H1 (cell line): ENCODE data around the gene ARTN. TPM values are rescaled to one million over a fixed set of nuclear protein-coding genes. Genes with fewer than 3 reads are reported as not detected.
A peak's percentile ranks its signal among the peaks of the same experiment; 100 is the strongest.

Experiments
- CTCF ChIA-PET: fragments of 300-600 bp; sonication (Branson Sonifier 250); formaldehyde crosslinking; loops from one replicate; lab custom pipeline; 2021; ENCODE audit not compliant: partially characterized antibody; lab: Charles Lee
- POLR2A ChIA-PET: fragments of 300-600 bp; sonication (Branson Sonifier 250); formaldehyde crosslinking; loops from one replicate; lab custom pipeline; 2021; ENCODE audit warnings: inconsistent platforms; ENCODE audit not compliant: partially characterized antibody; lab: Charles Lee
- DNase-seq, 2 experiments: peaks; one replicate each; pipeline versions ENCODE4 v3.0.0 to v3.0.0-alpha.2; 2010 to 2022; ENCODE audit warnings: low spot score in 2 of 2, low read depth in 1 of 2, mixed read lengths in 1 of 2
- FAIRE-seq: peaks from 2 replicates; lab custom pipeline; 2011; peaks lifted over from hg19 to GRCh38; lab: Jason Lieb, UNC
- H2AFZ ChIP-seq: 2 replicates; pipeline ENCODE4 v1.8.1; 2012; ENCODE audit warnings: low read length, inconsistent platforms
- H2AK5ac ChIP-seq: 2 replicates; pipeline ENCODE4 v1.6.1; 2013; ENCODE audit warnings: low read depth, low read length
- H2BK120ac ChIP-seq: replicated peaks from 2 replicates; pipeline ENCODE3; 2013; ENCODE audit warnings: low read depth, low read length, inconsistent platforms
- H2BK12ac ChIP-seq: 2 replicates; pipeline ENCODE4 v1.6.1; 2013; ENCODE audit warnings: low read depth, low read length
- H2BK15ac ChIP-seq: 2 replicates; pipeline ENCODE4 v1.6.1; 2013; ENCODE audit warnings: low read length
- H2BK20ac ChIP-seq: 2 replicates; pipeline ENCODE4 v1.6.1; 2013; ENCODE audit warnings: low read length
- H2BK5ac ChIP-seq: 2 replicates; pipeline ENCODE4 v1.6.1; 2013; ENCODE audit warnings: low read depth, low read length
- H3K14ac ChIP-seq: 2 replicates; pipeline ENCODE4 v1.6.1; 2013; ENCODE audit warnings: inconsistent platforms; ENCODE audit not compliant: insufficient read length
- H3K18ac ChIP-seq: 2 replicates; pipeline ENCODE4 v1.6.1; 2013; ENCODE audit warnings: low read length; ENCODE audit errors: extremely low read depth
- H3K23ac ChIP-seq: 2 replicates; pipeline ENCODE4 v1.6.1; 2013; ENCODE audit warnings: inconsistent platforms; ENCODE audit not compliant: insufficient read length
- H3K23me2 ChIP-seq: 2 replicates; pipeline ENCODE4 v1.6.1; 2013; ENCODE audit warnings: low read depth, low read length
- H3K27ac ChIP-seq: 2 replicates; pipeline ENCODE4 v1.6.1; 2011; ENCODE audit warnings: low read depth, low read length, inconsistent platforms
- H3K27me3 ChIP-seq, 4 experiments: replicated peaks in 1 of 4; 1 replicate in 1 of 4; 2 replicates in 3 of 4; pipeline versions ENCODE4 v1.6.1 to v1.8.1; 2011 to 2013; ENCODE audit warnings: low read length in 3 of 4, mild to moderate bottlenecking in 3 of 4, inconsistent platforms in 2 of 4, mixed read lengths in 2 of 4, moderate library complexity in 1 of 4; ENCODE audit not compliant: control insufficient read depth in 3 of 4, insufficient read depth in 3 of 4; ENCODE audit errors: extremely low read depth in 1 of 4
- H3K36me3 ChIP-seq, 4 experiments: 2 replicates each; pipeline versions ENCODE4 v1.6.1 to v1.8.1; 2011 to 2013; ENCODE audit warnings: mild to moderate bottlenecking in 4 of 4, low read length in 3 of 4, moderate library complexity in 2 of 4, control low read depth in 1 of 4, inconsistent platforms in 1 of 4; ENCODE audit not compliant: insufficient read depth in 4 of 4, control insufficient read depth in 2 of 4
- H3K4ac ChIP-seq: replicated peaks from 2 replicates; pipeline ENCODE3; 2013; ENCODE audit warnings: low read length, low read depth, mixed read lengths, inconsistent platforms; ENCODE audit not compliant: insufficient read length
- H3K4me1 ChIP-seq, 4 experiments: replicated peaks in 1 of 4; 1 replicate in 1 of 4; 2 replicates in 3 of 4; pipeline versions ENCODE4 v1.6.1 to v1.8.1; 2011 to 2013; ENCODE audit warnings: low read length in 3 of 4, inconsistent platforms in 2 of 4, mixed read lengths in 1 of 4; ENCODE audit not compliant: insufficient read depth in 4 of 4, control insufficient read depth in 3 of 4
- H3K4me2 ChIP-seq, 2 experiments: 2 replicates each; pipeline versions ENCODE4 v1.6.1 to v1.8.1; 2011 to 2013; ENCODE audit warnings: low read depth in 2 of 2, low read length in 2 of 2, control low read depth in 1 of 2, inconsistent platforms in 1 of 2, mild to moderate bottlenecking in 1 of 2; ENCODE audit not compliant: insufficient read depth in 1 of 2
- H3K4me3 ChIP-seq, 4 experiments: fragments of 200-600, 300-600 bp in 1 of 4; sonication (generic), shearing (Covaris generic), sonication (Bioruptor Twin) in 1 of 4; 2 replicates each; pipeline versions ENCODE4 v1.5.1 to v1.8.1; 2011 to 2016; ENCODE audit warnings: low read length in 4 of 4, low read depth in 3 of 4, control low read depth in 2 of 4, inconsistent platforms in 2 of 4, mild to moderate bottlenecking in 2 of 4, mixed read lengths in 1 of 4, moderate library complexity in 1 of 4; ENCODE audit not compliant: insufficient read depth in 2 of 4; ENCODE audit errors: extremely low read depth in 1 of 4
- H3K56ac ChIP-seq: replicated peaks from 2 replicates; pipeline ENCODE3; 2013; ENCODE audit warnings: low read depth, mild to moderate bottlenecking, mixed read lengths, low read length, inconsistent platforms; ENCODE audit not compliant: insufficient read length
- H3K79me1 ChIP-seq: 2 replicates; pipeline ENCODE4 v1.6.1; 2013; ENCODE audit warnings: low read depth, low read length, control low read depth
- H3K79me2 ChIP-seq, 2 experiments: 2 replicates each; pipeline versions ENCODE4 v1.6.1 to v1.8.1; 2012 to 2013; ENCODE audit warnings: low read length in 2 of 2, mild to moderate bottlenecking in 2 of 2, inconsistent platforms in 1 of 2; ENCODE audit not compliant: insufficient read depth in 2 of 2, control insufficient read depth in 1 of 2
- H3K9ac ChIP-seq, 4 experiments: replicated peaks in 1 of 4; 1 replicate in 1 of 4; 2 replicates in 3 of 4; pipeline versions ENCODE4 v1.6.1 to v1.8.1; 2011 to 2013; ENCODE audit warnings: low read depth in 3 of 4, low read length in 3 of 4, control low read depth in 2 of 4, mild to moderate bottlenecking in 2 of 4, moderate library complexity in 2 of 4, inconsistent platforms in 1 of 4; ENCODE audit errors: extremely low read depth in 1 of 4
- H3K9me3 ChIP-seq, 2 experiments: 2 replicates each; pipeline versions ENCODE4 v1.6.1 to v1.8.1; 2012 to 2013; ENCODE audit warnings: mild to moderate bottlenecking in 2 of 2, moderate library complexity in 2 of 2, control low read depth in 1 of 2, inconsistent platforms in 1 of 2, low read depth in 1 of 2, low read length in 1 of 2, mixed read lengths in 1 of 2; ENCODE audit not compliant: insufficient read depth in 2 of 2
- H4K20me1 ChIP-seq, 2 experiments: replicated peaks in 1 of 2; 2 replicates each; pipeline versions ENCODE3 to v1.8.1; 2011 to 2013; ENCODE audit warnings: inconsistent platforms in 2 of 2, low read length in 2 of 2, mild to moderate bottlenecking in 1 of 2; ENCODE audit not compliant: insufficient read depth in 2 of 2, control insufficient read depth in 1 of 2
- H4K5ac ChIP-seq: 2 replicates; pipeline ENCODE4 v1.6.1; 2013; ENCODE audit warnings: low read length, low read depth, mixed read lengths, inconsistent platforms; ENCODE audit not compliant: insufficient read length
- H4K8ac ChIP-seq: 2 replicates; pipeline ENCODE4 v1.8.0; 2013; ENCODE audit warnings: mild to moderate bottlenecking, moderate library complexity, low read length, inconsistent platforms; ENCODE audit not compliant: insufficient read depth; ENCODE audit errors: extremely low read depth
- H4K91ac ChIP-seq: replicated peaks from 2 replicates; pipeline ENCODE3; 2013; ENCODE audit warnings: low read length, mixed read lengths, inconsistent platforms; ENCODE audit not compliant: insufficient read length
- BRCA1 ChIP-seq: IDR thresholded peaks from 2 replicates; pipeline ENCODE4 v1.6.1; 2012; ENCODE audit warnings: low read depth, low read length, improper control_type of control experiment
- EP300 ChIP-seq, 2 experiments: IDR thresholded peaks; 1 replicate in 1 of 2; 2 replicates in 1 of 2; pipeline ENCODE4 v1.6.1; 2011 to 2012; ENCODE audit warnings: low read depth in 2 of 2, low read length in 2 of 2, mild to moderate bottlenecking in 2 of 2, borderline replicate concordance in 1 of 2, inconsistent platforms in 1 of 2, moderate library complexity in 1 of 2
- SP1 ChIP-seq: IDR thresholded peaks from 2 replicates; pipeline ENCODE4 v1.6.1; 2011; ENCODE audit warnings: low read depth, low read length
- TAF7 ChIP-seq: optimal IDR thresholded peaks from 2 replicates; pipeline ENCODE3; 2011; ENCODE audit warnings: low read depth, mild to moderate bottlenecking, inconsistent platforms, low read length, moderate library complexity, borderline replicate concordance
- USF2 ChIP-seq: IDR thresholded peaks from 2 replicates; pipeline ENCODE4 v1.6.1; 2011; ENCODE audit warnings: low read length, improper control_type of control experiment
- WGBS, 2 experiments: shearing (Covaris generic) in 1 of 2; methylation state at CpG; one replicate each; pipeline versions ENCODE4 v1.1.6 to v1.1.7; 2013 to 2015; ENCODE audit warnings: low lambda C conversion rate in 2 of 2, mixed read lengths in 2 of 2, inconsistent platforms in 1 of 2, low coverage in 1 of 2, missing lambda C conversion rate in 1 of 2; ENCODE audit not compliant: insufficient replicate concordance in 2 of 2, insufficient coverage in 1 of 2, insufficient read length in 1 of 2; ENCODE audit errors: extremely low coverage in 1 of 2, missing lambda C conversion rate in 1 of 2; 5-methylcytosine and 5-hydroxymethylcytosine counted together
- polyA plus RNA-seq, 7 experiments: library from polyadenylated mRNA; depleted of rRNA in 3 of 7; stranded (reverse) in 5 of 7; unstranded in 2 of 7; fragments of >200 nt in 5 of 7; fragments of 200-250 nt in 2 of 7; gene quantifications; 1 replicate in 5 of 7; 2 replicates in 1 of 7; 4 replicates in 1 of 7; pipeline versions ENCODE4 v1.2.1 to v1.2.3, GENCODE V29; 2011 to 2013; ENCODE audit warnings: missing spikeins in 2 of 7, mixed read lengths in 2 of 7
- total RNA-seq: library from RNA; stranded (reverse); fragmentation: NEBNext Ultra II Directional; extraction: Animal tissue kit (Norgen Biotek cat#: 25700); gene quantifications from 2 replicates; pipeline ENCODE4 v1.2.1, GENCODE V29; 2021

ARTN gene
- total and polyA plus RNA-seq, 2 of the 8 experiments (the other 6 are each of a cell fraction or from before 2014, with no cell fraction given), result 13.5 to 22.7 TPM

- DNase-seq, result no peak
- no peaks in the 10 kb centered on the region for H3K36me3 ChIP-seq
- H2BK120ac ChIP-seq, result no peak overlapping the region
- no peak overlapping the region for H2AK5ac ChIP-seq
- no peak overlapping the region for H3K9ac ChIP-seq
- H3K9me3 ChIP-seq, result no peaks in the 10 kb centered on the region
- H2AFZ ChIP-seq, result no peak overlapping the region
- H3K56ac ChIP-seq, result no peak overlapping the region
- no peak overlapping the region for H2BK5ac ChIP-seq
- H3K14ac ChIP-seq, result no peak overlapping the region
- no peak overlapping the region for H2BK12ac ChIP-seq
- no peak overlapping the region for H3K23ac ChIP-seq
- POLR2A ChIA-PET, result interaction anchor here (1.3 kb wide), 2 partner anchors 11 to 16 kb away, joined by 3 to 5 read pairs; no protein-coding TSS in a partner anchor
- 95% methylated on average over 5 of the region's 5 CpGs; no CpG with 5 or more reads in 1 of the 2 experiments for WGBS, 2 experiments
- no peak overlapping the region for H2BK15ac ChIP-seq
- no peaks in the 10 kb centered on the region for H3K27me3 ChIP-seq
- H4K5ac ChIP-seq, result no peak overlapping the region
- peaks cover 3% of the 10 kb centered on the region; the same call in 1 of the 2 replicates for H3K23me2 ChIP-seq
- H4K20me1 ChIP-seq, result no peaks in the 10 kb centered on the region
- H3K4me2 ChIP-seq, result no peak overlapping the region
- 0 out of 2 replicates have a peak overlapping the region, but pooled peaks have one; percentile 61 for H2BK20ac ChIP-seq
- peak; percentile 19 for FAIRE-seq
- H3K4me3 ChIP-seq, result no peak overlapping the region
- no peak overlapping the region for H4K8ac ChIP-seq
- no peak overlapping the region for H4K91ac ChIP-seq
- peaks cover 0 to 6% (median 4%) of the 10 kb centered on the region in 4 experiments; a peak in 6 of 7 replicates for H3K4me1 ChIP-seq
- H3K79me1 ChIP-seq, result no peaks in the 10 kb centered on the region
- H3K27ac ChIP-seq, result no peak overlapping the region
- CTCF ChIA-PET, result interaction anchor here (1.1 to 2.1 kb wide), 5 partner anchors 9 to 127 kb away, joined by 3 to 7 read pairs (median 5); partner anchors contain the start of gene ARTN
- no peaks in the 10 kb centered on the region for H3K79me2 ChIP-seq
- H3K18ac ChIP-seq, result no peak overlapping the region
- no peak overlapping the region for H3K4ac ChIP-seq
- TF ChIP-seq USF2, result no peak
- no peak for TF ChIP-seq EP300 (IDR thresholded peaks at IDR 0.05; ENCODE audit: borderline replicate concordance in 1 of 2, low read depth in 2 of 2, low read length in 2 of 2)
- TF ChIP-seq BRCA1, result no peak
- no peak for TF ChIP-seq SP1
- TF ChIP-seq TAF7, result no peak
These were observed 42.8 kb upstream of the ARTN start for GRCh38 chr1:43890815-43891214.
